DMS 273 treated with DMSO at 0.1 percent for 48 hours (cell line): ENCODE data around the gene CDK9.
"Not testable (repeated sequence)": the region's sequence is repeated elsewhere in the genome, so short reads cannot be mapped to it uniquely, and the experiment has no call there.

Experiments
- DNase-seq: peaks from one replicate; lab custom pipeline; 2025; lab: John Stamatoyannopoulos, UW

CDK9 gene

GRCh38 chr9:127785933-127786772, at the start of gene CDK9:
Gene CDK9 (plus strand): TSS chr9:127786034. CDS start chr9:127786149, 115 bp downstream.
- DNase-seq = peak; percentile 40

- no peak for DNase-seq
Measured at GRCh38 chr9:127738666-127739065, 47.2 kb upstream of the CDK9 start.

- DNase-seq = no peak
Measured at GRCh38 chr9:127739614-127740330, 46.1 kb upstream of the CDK9 start.

- no peak for DNase-seq
Measured at GRCh38 chr9:127741831-127742434, 43.9 kb upstream of the CDK9 start.

GRCh38 chr9:127742435-127743088, 43.3 kb upstream of the CDK9 start:
- DNase-seq = peak; percentile 82

GRCh38 chr9:127744398-127745110, 41.3 kb upstream of the CDK9 start:
- DNase-seq = no peak

GRCh38 chr9:127746959-127747569, 38.8 kb upstream of the CDK9 start:
- DNase-seq = no peak

- no peak for DNase-seq
Measured at GRCh38 chr9:127749090-127749787, 36.6 kb upstream of the CDK9 start.

- no peak for DNase-seq
Measured at GRCh38 chr9:127751269-127752054, 34.4 kb upstream of the CDK9 start.

- DNase-seq = no peak
Measured at GRCh38 chr9:127753148-127753547, 32.7 kb upstream of the CDK9 start.

- DNase-seq = no peak
Measured at GRCh38 chr9:127753622-127754021, 32.2 kb upstream of the CDK9 start.

- DNase-seq = no peak
Measured at GRCh38 chr9:127754099-127755060, 31.5 kb upstream of the CDK9 start.

GRCh38 chr9:127755061-127756060, 30.5 kb upstream of the CDK9 start:
- no peak for DNase-seq

GRCh38 chr9:127756233-127756632, 29.6 kb upstream of the CDK9 start:
- DNase-seq = no peak

- not testable (repeated sequence) for DNase-seq
Measured at GRCh38 chr9:127756776-127757175, 29.1 kb upstream of the CDK9 start.

- no peak for DNase-seq
Measured at GRCh38 chr9:127758843-127759242, 27.0 kb upstream of the CDK9 start.

GRCh38 chr9:127761061-127761460, 24.8 kb upstream of the CDK9 start:
- no peak for DNase-seq
